Activated naive CD4-positive, alpha-beta T cell treated with anti-CD3 and anti-CD28 coated beads, Interleukin-2, amount 10 ng/mL, durations not matched to agents 7 days and 5 days (primary cell): Measurements from ENCODE around the gene WBP2NL.
"Not testable (repeated sequence)": the region's sequence is repeated elsewhere in the genome, so short reads cannot be mapped to it uniquely, and the experiment has no call there.

Experiments used
- CTCF ChIA-PET: fragments of 350-600 bp; sonication (Branson Sonifier 250); formaldehyde crosslinking; loops from one replicate; lab custom pipeline; 2021; ENCODE audit warnings: antibody characterized with exemption; lab: Charles Lee
- DNase-seq: peaks from one replicate; pipeline ENCODE4 v3.0.0-alpha.2; 2020
- H3K27ac Mint-ChIP-seq: one replicate; pipeline ENCODE4 v1.8.0; 2021; ENCODE audit warnings: mild to moderate bottlenecking, moderate library complexity, mixed read lengths
- H3K27me3 Mint-ChIP-seq: one replicate; pipeline ENCODE4 v1.8.0; 2021; ENCODE audit warnings: mild to moderate bottlenecking, mixed read lengths
- H3K36me3 Mint-ChIP-seq: one replicate; pipeline ENCODE4 v1.8.0; 2021; ENCODE audit warnings: mixed read lengths
- H3K4me1 Mint-ChIP-seq: one replicate; pipeline ENCODE4 v1.8.0; 2021; ENCODE audit warnings: mixed read lengths
- H3K4me3 Mint-ChIP-seq: one replicate; pipeline ENCODE4 v1.8.0; 2021; ENCODE audit warnings: mild to moderate bottlenecking, moderate library complexity, mixed read lengths
- H3K9me3 Mint-ChIP-seq: one replicate; pipeline ENCODE4 v1.8.0; 2021; ENCODE audit warnings: mixed read lengths

Gene WBP2NL

GRCh38 chr22:41998361-41999261, at the start of gene WBP2NL:
WBP2NL (plus strand) TSS chr22:41998788; CDS start chr22:41998819, 31 bp downstream.
- H3K4me3 Mint-ChIP-seq, result peak within 1 kb of the TSS; percentile 83
- peaks cover 40% of the 10 kb centered on the region for H3K27me3 Mint-ChIP-seq
- DNase-seq, result peak; percentile 90
- H3K9me3 Mint-ChIP-seq, result peaks cover 6% of the 10 kb centered on the region
- H3K4me1 Mint-ChIP-seq, result peaks cover 31% of the 10 kb centered on the region
- CTCF ChIA-PET, result interaction anchor here (1.0 to 1.4 kb wide), 2 partner anchors 35 to 92 kb away, joined by 3 to 4 read pairs; partner anchors contain the start of gene NDUFA6
- peaks cover 15% of the 10 kb centered on the region for H3K36me3 Mint-ChIP-seq
- peak within 1 kb of the TSS; percentile 85 for H3K27ac Mint-ChIP-seq

GRCh38 chr22:41948928-41949296, 49.7 kb upstream of the WBP2NL start:
- peaks cover 16% of the 10 kb centered on the region for H3K36me3 Mint-ChIP-seq
- H3K4me1 Mint-ChIP-seq, result peaks cover 38% of the 10 kb centered on the region
- CTCF ChIA-PET, H3K9me3 Mint-ChIP-seq, H3K4me3 Mint-ChIP-seq, H3K27ac Mint-ChIP-seq, DNase-seq: not testable (repeated sequence)
- H3K27me3 Mint-ChIP-seq, result peaks cover 20% of the 10 kb centered on the region

GRCh38 chr22:41949297-41949965, 49.2 kb upstream of the WBP2NL start:
- Mint-ChIP-seq H3K27me3 (peaks cover 20% of the 10 kb centered on the region), H3K4me1 (peaks cover 35% of the 10 kb centered on the region), H3K9me3 (no peaks in the 10 kb centered on the region), H3K36me3 (peaks cover 14% of the 10 kb centered on the region), H3K4me3 (no peak overlapping the region), H3K27ac (no peak overlapping the region)
- CTCF ChIA-PET, result no interaction called here
- DNase-seq, result no peak

GRCh38 chr22:41951898-41952474, 46.6 kb upstream of the WBP2NL start, which contains the start of gene SMIM45:
SMIM45 (plus strand) TSS chr22:41952150.
- H3K27ac Mint-ChIP-seq, result no peak within 1 kb of the TSS
- CTCF ChIA-PET, result interaction anchor here (1.4 kb wide), 1 partner anchor 13 kb away, joined by 3 read pairs; no protein-coding TSS in a partner anchor

DNA sequence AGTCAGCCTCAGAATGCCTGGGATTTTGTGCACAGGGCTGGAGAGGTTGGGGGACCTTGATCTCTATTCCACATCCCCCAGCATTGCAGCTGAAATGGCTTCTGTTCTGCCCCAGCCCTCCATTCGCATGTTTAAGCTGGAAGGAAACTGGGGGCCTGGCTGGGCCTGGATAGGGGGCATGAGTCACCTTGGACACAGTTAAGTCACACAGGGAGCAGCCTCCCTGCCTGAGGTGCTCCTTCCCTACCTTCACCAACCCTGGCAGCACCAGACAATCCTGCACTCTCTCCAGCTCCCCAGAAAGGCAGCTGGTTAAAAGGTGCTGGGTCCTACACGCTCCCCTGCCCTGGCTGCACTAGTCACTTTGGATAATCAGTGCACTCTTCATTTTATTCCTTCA, 45.9 kb upstream of the WBP2NL start:
- Mint-ChIP-seq H3K4me1 (peaks cover 16% of the 10 kb centered on the region), H3K4me3 (no peak overlapping the region), H3K36me3 (no peaks in the 10 kb centered on the region), H3K9me3 (no peaks in the 10 kb centered on the region), H3K27me3 (peaks cover 24% of the 10 kb centered on the region), H3K27ac (no peak overlapping the region)
- DNase-seq, result no peak
- CTCF ChIA-PET, result no interaction called here

More at GRCh38 chr22:41951898-41952474, 46.6 kb upstream of the WBP2NL start, which contains the start of gene SMIM45:
- Mint-ChIP-seq H3K4me3 (no peak within 1 kb of the TSS), H3K36me3 (no peaks in the 10 kb centered on the region), H3K27me3 (peaks cover 20% of the 10 kb centered on the region), H3K9me3 (no peaks in the 10 kb centered on the region), H3K4me1 (peaks cover 19% of the 10 kb centered on the region)
- DNase-seq, result no peak

- Mint-ChIP-seq H3K4me1 (peaks cover 4% of the 10 kb centered on the region), H3K4me3 (no peak overlapping the region), H3K9me3 (no peaks in the 10 kb centered on the region), H3K27ac (no peak overlapping the region), H3K36me3 (no peaks in the 10 kb centered on the region), H3K27me3 (peaks cover 54% of the 10 kb centered on the region)
- no peak for DNase-seq
- CTCF ChIA-PET, result interaction anchor here (0.6 to 1.0 kb wide), 2 partner anchors 17 to 499 kb away, joined by 3 to 4 read pairs; no protein-coding TSS in a partner anchor
These were observed 40.5 kb upstream of the WBP2NL start for GRCh38 chr22:41957941-41958556.

GRCh38 chr22:41963453-41964111, 35.0 kb upstream of the WBP2NL start:
- Mint-ChIP-seq H3K27me3 (peaks cover 54% of the 10 kb centered on the region), H3K36me3 (no peaks in the 10 kb centered on the region), H3K4me3 (no peak overlapping the region), H3K9me3 (no peaks in the 10 kb centered on the region), H3K4me1 (peaks cover 2% of the 10 kb centered on the region), H3K27ac (no peak overlapping the region)
- CTCF ChIA-PET, result interaction anchor here (1.2 kb wide), 1 partner anchor 474 kb away, joined by 4 read pairs; no protein-coding TSS in a partner anchor
- DNase-seq, result no peak

- H3K27me3 Mint-ChIP-seq, result peaks cover 56% of the 10 kb centered on the region
- no peak overlapping the region for H3K27ac Mint-ChIP-seq
- peaks cover 2% of the 10 kb centered on the region for H3K4me1 Mint-ChIP-seq
- CTCF ChIA-PET, result interaction anchor here (1.0 to 1.2 kb wide), 2 partner anchors 13 to 473 kb away, joined by 3 to 4 read pairs; partner anchors contain the start of gene SMIM45
- no peaks in the 10 kb centered on the region for H3K36me3 Mint-ChIP-seq
- DNase-seq, result no peak
- no peak overlapping the region for H3K4me3 Mint-ChIP-seq
- no peaks in the 10 kb centered on the region for H3K9me3 Mint-ChIP-seq
These were observed 34.5 kb upstream of the WBP2NL start for GRCh38 chr22:41964112-41964491.

GRCh38 chr22:41966225-41966606, 32.4 kb upstream of the WBP2NL start:
- no peak for DNase-seq
- peaks cover 2% of the 10 kb centered on the region for H3K4me1 Mint-ChIP-seq
- no peak overlapping the region for H3K27ac Mint-ChIP-seq
- no peaks in the 10 kb centered on the region for H3K36me3 Mint-ChIP-seq
- CTCF ChIA-PET, result interaction anchor here (0.6 to 4.1 kb wide), 13 partner anchors 10 to 478 kb away, joined by 3 to 17 read pairs (median 3); partner anchors contain the start of gene NDUFA6
- no peaks in the 10 kb centered on the region for H3K9me3 Mint-ChIP-seq
- H3K27me3 Mint-ChIP-seq, result peaks cover 51% of the 10 kb centered on the region
- no peak overlapping the region for H3K4me3 Mint-ChIP-seq

- no peaks in the 10 kb centered on the region for H3K36me3 Mint-ChIP-seq
- no peak overlapping the region for H3K4me3 Mint-ChIP-seq
- H3K27ac Mint-ChIP-seq, result no peak overlapping the region
- H3K4me1 Mint-ChIP-seq, result peaks cover 2% of the 10 kb centered on the region
- peaks cover 52% of the 10 kb centered on the region for H3K27me3 Mint-ChIP-seq
- CTCF ChIA-PET, result interaction anchor here (0.7 to 4.1 kb wide), 17 partner anchors 10 to 477 kb away, joined by 3 to 17 read pairs (median 3); partner anchors contain the start of genes NDUFA6 and PHETA2
- no peaks in the 10 kb centered on the region for H3K9me3 Mint-ChIP-seq
- DNase-seq, result peak; percentile 62
These were observed 31.9 kb upstream of the WBP2NL start for GRCh38 chr22:41966607-41967240.

GRCh38 chr22:41968601-41969000, 30.0 kb upstream of the WBP2NL start:
- Mint-ChIP-seq H3K27ac (no peak overlapping the region), H3K9me3 (no peaks in the 10 kb centered on the region), H3K27me3 (peaks cover 50% of the 10 kb centered on the region), H3K4me1 (peaks cover 2% of the 10 kb centered on the region), H3K4me3 (no peak overlapping the region), H3K36me3 (no peaks in the 10 kb centered on the region)
- CTCF ChIA-PET, result interaction anchor here (0.6 to 4.1 kb wide), 9 partner anchors 9 to 470 kb away, joined by 3 to 17 read pairs (median 4); partner anchors contain the start of genes NAGA and NDUFA6
- no peak for DNase-seq

- Mint-ChIP-seq H3K4me3 (no peak within 1 kb of the TSS), H3K27ac (no peak within 1 kb of the TSS), H3K36me3 (no peaks in the 10 kb centered on the region), H3K27me3 (peaks cover 50% of the 10 kb centered on the region), H3K4me1 (peaks cover 2% of the 10 kb centered on the region), H3K9me3 (no peaks in the 10 kb centered on the region)
- CTCF ChIA-PET, result interaction anchor here (0.8 to 4.1 kb wide), 6 partner anchors 10 to 591 kb away, joined by 3 to 17 read pairs (median 4); partner anchors contain the start of genes NAGA and NDUFA6
- no peak for DNase-seq
These were observed 29.4 kb upstream of the WBP2NL start, which contains the start of gene SEPTIN3 for GRCh38 chr22:41969110-41969646. SEPTIN3 (plus strand) TSS chr22:41969443; CDS start chr22:41971493, 2,050 bp downstream.
